Measurements from ENCODE around the gene SPINK7. TPM values are rescaled to one million over a fixed set of nuclear protein-coding genes. Genes with fewer than 3 reads are reported as not detected.

SPINK7 gene
- polyA plus RNA-seq, 12 donors, result 0.20 to 0.65 (median 0.42) TPM; not detected in 8

DNA sequence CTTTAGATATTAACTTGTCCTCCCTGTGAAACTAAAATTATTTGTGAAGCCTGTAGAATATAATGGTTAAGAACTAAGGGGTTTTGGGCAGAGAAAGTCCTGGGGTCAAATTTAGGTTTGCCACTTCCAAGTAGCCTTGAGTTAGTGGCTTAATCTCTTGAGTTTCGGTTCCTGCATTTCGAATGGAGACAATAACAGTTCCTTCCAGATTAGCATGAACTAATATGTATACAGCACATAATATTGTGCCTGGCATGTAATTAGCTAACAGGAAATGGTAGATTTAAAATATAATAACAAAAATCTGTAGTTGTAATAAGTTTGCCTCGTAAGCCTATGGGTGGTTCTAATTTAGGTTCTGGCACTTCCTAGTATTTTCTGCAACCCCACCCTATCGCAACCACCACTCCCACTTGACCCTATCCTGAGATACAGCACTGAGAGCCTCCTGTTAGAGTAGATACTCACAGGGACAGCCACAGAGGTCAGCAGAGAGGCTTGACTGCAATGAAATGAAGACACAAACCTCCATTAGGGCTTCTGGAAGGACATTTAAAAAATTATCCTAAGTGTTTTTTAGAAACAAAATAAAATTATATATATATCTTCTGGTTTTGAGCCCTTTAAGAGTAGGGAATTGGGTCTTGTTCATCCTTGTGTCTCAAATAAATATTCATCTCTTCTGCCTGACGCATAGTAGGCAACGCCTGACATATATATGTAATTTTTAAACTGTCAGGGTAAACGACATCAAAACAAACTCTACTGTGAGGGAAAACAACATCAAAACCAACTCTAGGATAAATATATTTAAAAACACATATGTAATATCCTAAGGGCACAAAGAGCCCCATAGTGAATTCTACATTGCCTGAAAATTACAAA, 31.6 kb downstream of the SPINK7 start:
- DNase-seq, result no peak

DNA sequence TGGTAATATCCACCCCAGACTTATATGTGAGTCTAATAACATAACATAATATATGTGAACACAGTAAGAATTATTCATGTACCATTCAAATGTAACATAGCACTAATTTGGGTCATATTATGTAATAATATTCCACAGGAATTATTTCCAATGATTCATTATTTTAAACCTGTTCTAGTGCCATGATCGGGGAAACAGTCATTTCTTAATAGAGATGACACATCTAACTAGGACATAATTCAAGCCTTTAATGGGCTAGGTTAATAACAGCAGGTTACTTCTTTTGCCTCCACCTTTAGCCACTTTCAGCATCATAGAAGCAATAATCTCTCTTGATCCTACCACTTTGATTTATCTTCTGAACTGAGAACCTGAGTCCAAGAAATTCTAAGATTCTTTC, 35.5 kb downstream of the SPINK7 start:
- DNase-seq, result no peak

DNA sequence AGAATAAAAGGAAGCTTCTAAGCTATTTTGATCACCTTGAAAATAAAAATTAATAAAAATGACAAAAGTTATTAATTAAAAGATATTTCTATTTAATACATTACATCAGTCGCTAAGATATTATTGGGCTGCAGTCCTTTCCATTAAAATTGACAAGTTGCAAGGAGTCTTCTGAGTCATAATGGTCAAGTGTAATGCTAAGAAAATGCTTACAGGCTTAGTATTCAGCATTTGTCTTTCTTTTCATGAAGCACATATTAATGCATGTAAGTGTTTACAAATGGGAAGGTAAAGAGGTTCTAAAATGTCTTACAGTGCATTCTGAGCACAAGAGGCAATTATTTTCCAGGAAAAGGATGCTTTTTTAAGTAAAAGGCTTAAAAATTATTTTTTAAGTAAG, 40.5 kb downstream of the SPINK7 start:
- DNase-seq, result no peak

- no peak for DNase-seq
Measured at GRCh38 chr5:148353634-148354033, 41.4 kb downstream of the SPINK7 start.

GRCh38 chr5:148364343-148364742, 52.1 kb downstream of the SPINK7 start:
- no peak for DNase-seq

Other genes with a start within 250 kb of the SPINK7 start
- 1 to 10 TPM in 2 of 12 donors, under 1 TPM in 5, not detected in 5; 0.07 to 2.3 (median 0.27) TPM for gene SPINK5, start 248.4 kb upstream of the SPINK7 start, polyA plus RNA-seq (ENCODE audit: insufficient read length in 12 of 12)
- gene SPINK14, start 143.9 kb upstream of the SPINK7 start, polyA plus RNA-seq (ENCODE audit: insufficient read length in 12 of 12), result not detected
- gene SPINK6, start 109.4 kb upstream of the SPINK7 start, polyA plus RNA-seq (ENCODE audit: insufficient read length in 12 of 12), result not detected
- not detected for gene MARCOL, start 73.9 kb upstream of the SPINK7 start, polyA plus RNA-seq (ENCODE audit: insufficient read length in 12 of 12)
- under 1 TPM in 5 of 12 donors, not detected in 7; 0.19 to 0.48 (median 0.24) TPM for gene SPINK13, start 43.6 kb upstream of the SPINK7 start, polyA plus RNA-seq (ENCODE audit: insufficient read length in 12 of 12)
- under 1 TPM in 4 of 12 donors, not detected in 8; 0.31 to 0.56 (median 0.52) TPM for gene SPINK9, start 23.1 kb downstream of the SPINK7 start, polyA plus RNA-seq (ENCODE audit: insufficient read length in 12 of 12)
- 10 to 100 TPM in 11 of 12 donors, not detected in 1; 21.6 to 59.4 (median 30.4) TPM for gene FBXO38, start 71.5 kb downstream of the SPINK7 start, polyA plus RNA-seq (ENCODE audit: insufficient read length in 12 of 12)